ENCODE results near the gene WHRN. TPM values are rescaled to one million over a fixed set of nuclear protein-coding genes. Genes with fewer than 3 reads are reported as not detected.

The WHRN gene
- total RNA-seq, 1 experiment from 2014 or later, result 24.3 TPM

- no peak for TF ChIP-seq FOXP4 (CRISPR knock-in tag; IDR thresholded peaks at IDR 0.05)
These were observed 8.0 kb downstream of the WHRN start (continued) for GRCh38 chr9:114497236-114497635.

GRCh38 chr9:114496011-114496410 lies 9.3 kb downstream of the WHRN start:
- TF ChIP-seq MLX (CRISPR knock-in tag; IDR thresholded peaks at IDR 0.05) (no peak), OVOL2 (CRISPR knock-in tag; IDR thresholded peaks at IDR 0.05; ENCODE audit: borderline replicate concordance) (no peak), TCF7 (CRISPR knock-in tag; IDR thresholded peaks at IDR 0.05; ENCODE audit: low read depth) (no peak), AFF4 (CRISPR knock-in tag; IDR thresholded peaks at IDR 0.05; ENCODE audit: borderline replicate concordance) (no peak), IRF1 (CRISPR knock-in tag; IDR thresholded peaks at IDR 0.05) (no peak), AR (CRISPR knock-in tag; IDR thresholded peaks at IDR 0.05) (no peak), ZNF219 (CRISPR knock-in tag; IDR thresholded peaks at IDR 0.05; ENCODE audit: borderline replicate concordance) (no peak), ZNF671 (CRISPR knock-in tag; IDR thresholded peaks at IDR 0.05) (no peak), EMX1 (CRISPR knock-in tag; IDR thresholded peaks at IDR 0.05) (no peak), CREM (CRISPR knock-in tag; IDR thresholded peaks at IDR 0.05) (no peak), ZMAT4 (CRISPR knock-in tag; IDR thresholded peaks at IDR 0.05) (no peak), STAT6 (CRISPR knock-in tag; conservative IDR thresholded peaks at IDR 0.05; ENCODE audit: low read depth) (no peak), TP53 (CRISPR knock-in tag; IDR thresholded peaks at IDR 0.05) (no peak), CTCF (IDR thresholded peaks at IDR 0.05) (no peak), PRRX2 (CRISPR knock-in tag; IDR thresholded peaks at IDR 0.05) (no peak), NFE2L1 (CRISPR knock-in tag; IDR thresholded peaks at IDR 0.05) (no peak), KAT7 (CRISPR knock-in tag; IDR thresholded peaks at IDR 0.05; ENCODE audit: borderline replicate concordance) (no peak), NFYB (CRISPR knock-in tag; conservative IDR thresholded peaks at IDR 0.05; ENCODE audit: low read depth) (no peak), E2F4 (CRISPR knock-in tag; IDR thresholded peaks at IDR 0.05; ENCODE audit: borderline replicate concordance, low read depth) (no peak)
- H3K36me3 Mint-ChIP-seq, result no peaks in the 10 kb centered on the region
- no peak overlapping the region for H3K27ac Mint-ChIP-seq
- H3K27me3 Mint-ChIP-seq (ENCODE audit: low read depth), result no peaks in the 10 kb centered on the region
- ATAC-seq, result no peak
- H3K4me1 Mint-ChIP-seq, result peaks cover 21% of the 10 kb centered on the region
- no peak overlapping the region for H3K4me3 Mint-ChIP-seq
- ChIA-PET POLR2A (no interaction called here), CTCF (interaction anchor here (1.0 to 1.8 kb wide), 2 partner anchors 8 to 157 kb away, joined by 3 to 7 read pairs; no protein-coding TSS in a partner anchor)
- no peaks in the 10 kb centered on the region for H3K9me3 Mint-ChIP-seq
- DNase-seq (ENCODE audit: low spot score), result no peak
